ENCODE data around the gene EMILIN2. TPM values are rescaled to one million over a fixed set of nuclear protein-coding genes. Genes with fewer than 3 reads are reported as not detected.

EMILIN2 gene
- total RNA-seq, 1 experiment from 2014 or later = 4.4 TPM

- DNase-seq (ENCODE audit: low read depth) = peak; percentile 28
These were observed 101.2 kb downstream of the EMILIN2 start for GRCh38 chr18:2948038-2948437.

- DNase-seq (ENCODE audit: low read depth) = no peak
These were observed 105.8 kb downstream of the EMILIN2 start for GRCh38 chr18:2952605-2953004.

- DNase-seq (ENCODE audit: low read depth) = no peak
These were observed 107.3 kb downstream of the EMILIN2 start for GRCh38 chr18:2953935-2954653.

- DNase-seq (ENCODE audit: low read depth) = no peak
These were observed 108.3 kb downstream of the EMILIN2 start for GRCh38 chr18:2954869-2955645.

- no peak for DNase-seq (ENCODE audit: low read depth)
These were observed 109.2 kb downstream of the EMILIN2 start for GRCh38 chr18:2956056-2956455.

GRCh38 chr18:2958819-2959298 is 112.1 kb downstream of the EMILIN2 start:
- DNase-seq (ENCODE audit: low read depth) = no peak

GRCh38 chr18:2959341-2959740 is 112.5 kb downstream of the EMILIN2 start:
- no peak for DNase-seq (ENCODE audit: low read depth)

GRCh38 chr18:2960983-2961696 is 114.3 kb downstream of the EMILIN2 start:
- DNase-seq (ENCODE audit: low read depth) = no peak

GRCh38 chr18:2961821-2962220 is 115.0 kb downstream of the EMILIN2 start:
- no peak for DNase-seq (ENCODE audit: low read depth)

GRCh38 chr18:2963048-2963447 is 116.2 kb downstream of the EMILIN2 start:
- no peak for DNase-seq (ENCODE audit: low read depth)

GRCh38 chr18:2964361-2965010 is 117.7 kb downstream of the EMILIN2 start:
- DNase-seq (ENCODE audit: low read depth) = no peak

Other genes starting within 250 kb of the EMILIN2 start
- 41.8 and 43.9 TPM in 2 replicates for gene SMCHD1, start 191.3 kb upstream of the EMILIN2 start, total RNA-seq (2014; rRNA removed; shearing (Covaris generic))
- 5.3 and 6.6 TPM in 2 replicates for gene LPIN2, start 166.1 kb downstream of the EMILIN2 start, total RNA-seq (2014; rRNA removed; shearing (Covaris generic))